Measurements from ENCODE around the gene DOCK8.

DOCK8 gene

GRCh38 chr9:306907-307306, 92.2 kb downstream of the DOCK8 start:
- no peak for DNase-seq

- DNase-seq = no peak
Measured at GRCh38 chr9:311841-312240, 97.2 kb downstream of the DOCK8 start.

- DNase-seq = no peak
Measured at GRCh38 chr9:312596-313320, 98.1 kb downstream of the DOCK8 start.

- no peak for DNase-seq
Measured at GRCh38 chr9:316382-316965, 101.8 kb downstream of the DOCK8 start.

GRCh38 chr9:318646-319045, 104.0 kb downstream of the DOCK8 start:
- no peak for DNase-seq

- no peak for DNase-seq
Measured at GRCh38 chr9:324971-325370, 110.3 kb downstream of the DOCK8 start.

- no peak for DNase-seq
Measured at GRCh38 chr9:326667-327066, 112.0 kb downstream of the DOCK8 start.

- no peak for DNase-seq
Measured at GRCh38 chr9:328453-328852, 113.8 kb downstream of the DOCK8 start.

GRCh38 chr9:331197-331596, 116.5 kb downstream of the DOCK8 start:
- DNase-seq = no peak

GRCh38 chr9:335373-335772, 120.7 kb downstream of the DOCK8 start:
- DNase-seq = no peak

- DNase-seq = no peak
Measured at GRCh38 chr9:336039-336438, 121.4 kb downstream of the DOCK8 start.

- no peak for DNase-seq
Measured at GRCh38 chr9:338602-339001, 123.9 kb downstream of the DOCK8 start.

GRCh38 chr9:341634-342421, 127.2 kb downstream of the DOCK8 start:
- DNase-seq = no peak

- DNase-seq = no peak
Measured at GRCh38 chr9:343773-344172, 129.1 kb downstream of the DOCK8 start.

GRCh38 chr9:346111-346571, 131.5 kb downstream of the DOCK8 start:
- DNase-seq = no peak

- DNase-seq = peak in 1 of 51 donors; percentile 4
Measured at GRCh38 chr9:347667-348292, 133.1 kb downstream of the DOCK8 start.

- no peak for DNase-seq
Measured at GRCh38 chr9:350384-350783, 135.7 kb downstream of the DOCK8 start.

- no peak for DNase-seq
Measured at GRCh38 chr9:351916-352315, 137.3 kb downstream of the DOCK8 start.

GRCh38 chr9:353077-353476, 138.4 kb downstream of the DOCK8 start:
- no peak for DNase-seq

- no peak for DNase-seq
Measured at GRCh38 chr9:354453-354852, 139.8 kb downstream of the DOCK8 start.

GRCh38 chr9:357560-357959, 142.9 kb downstream of the DOCK8 start:
- DNase-seq = no peak
